ENCODE measurements around the gene ITSN1. TPM values are rescaled to one million over a fixed set of nuclear protein-coding genes. Genes with fewer than 3 reads are reported as not detected.

ITSN1 gene
- total and polyA plus RNA-seq, 2 experiments from 2014 or later = 77.9 to 95.7 TPM

- H3K27ac ChIP-seq (ENCODE audit: low read depth) = no peak overlapping the region
- H3K27me3 ChIP-seq (ENCODE audit: insufficient read depth) = no peaks in the 10 kb centered on the region
- Mint-ChIP-seq H3K9me3 (no peaks in the 10 kb centered on the region), H3K27ac (no peak overlapping the region), H3K4me3 (no peak overlapping the region), H3K27me3 (ENCODE audit: insufficient read depth, low read depth, poor library complexity) (no peaks in the 10 kb centered on the region), H3K36me3 (ENCODE audit: low read depth) (no peaks in the 10 kb centered on the region), H3K4me1 (peaks cover 13% of the 10 kb centered on the region)
- H3F3A ChIP-seq (replicated peaks; ENCODE audit: low read depth) = no peaks in the 10 kb centered on the region
- H3K9me2 ChIP-seq (ENCODE audit: insufficient read depth) = peaks cover 5% of the 10 kb centered on the region; the same call in 1 of the 2 replicates
- no peaks in the 10 kb centered on the region for H3K79me2 ChIP-seq (replicated peaks; ENCODE audit: insufficient read depth)
- ATAC-seq (no peak), DNase-seq (ENCODE audit: low spot score) (no peak)
- peaks cover 7% of the 10 kb centered on the region for H3K4me1 ChIP-seq (ENCODE audit: insufficient read depth)
- H2AFZ ChIP-seq = 0 out of 2 replicates have a peak overlapping the region, but pooled peaks have one; percentile 23
- no peak overlapping the region for H3K4me2 ChIP-seq
- H3K36me3 ChIP-seq (ENCODE audit: insufficient read depth) = no peaks in the 10 kb centered on the region
- no peaks in the 10 kb centered on the region for H4K20me1 ChIP-seq (replicated peaks; ENCODE audit: insufficient read depth)
- no peak overlapping the region for H3K4me3 ChIP-seq
- no peak for TF ChIP-seq POLR2AphosphoS5 (IDR thresholded peaks at IDR 0.05; ENCODE audit: low read depth)
- no peak for TF ChIP-seq EZH2 (IDR thresholded peaks at IDR 0.05; ENCODE audit: low read depth, unreplicated experiment)
- TF ChIP-seq EZH2phosphoT487 (IDR thresholded peaks at IDR 0.05; ENCODE audit: unreplicated experiment) = no peak
- no peak for TF ChIP-seq STAT1 (IDR thresholded peaks at IDR 0.05; ENCODE audit: unreplicated experiment)
- TF ChIP-seq CREB1 (CRISPR knock-in tag; IDR thresholded peaks at IDR 0.05; ENCODE audit: low read depth) = no peak
- no peak for TF ChIP-seq NANOG (IDR thresholded peaks at IDR 0.05; ENCODE audit: borderline replicate concordance)
- TF ChIP-seq, protein P1, sequence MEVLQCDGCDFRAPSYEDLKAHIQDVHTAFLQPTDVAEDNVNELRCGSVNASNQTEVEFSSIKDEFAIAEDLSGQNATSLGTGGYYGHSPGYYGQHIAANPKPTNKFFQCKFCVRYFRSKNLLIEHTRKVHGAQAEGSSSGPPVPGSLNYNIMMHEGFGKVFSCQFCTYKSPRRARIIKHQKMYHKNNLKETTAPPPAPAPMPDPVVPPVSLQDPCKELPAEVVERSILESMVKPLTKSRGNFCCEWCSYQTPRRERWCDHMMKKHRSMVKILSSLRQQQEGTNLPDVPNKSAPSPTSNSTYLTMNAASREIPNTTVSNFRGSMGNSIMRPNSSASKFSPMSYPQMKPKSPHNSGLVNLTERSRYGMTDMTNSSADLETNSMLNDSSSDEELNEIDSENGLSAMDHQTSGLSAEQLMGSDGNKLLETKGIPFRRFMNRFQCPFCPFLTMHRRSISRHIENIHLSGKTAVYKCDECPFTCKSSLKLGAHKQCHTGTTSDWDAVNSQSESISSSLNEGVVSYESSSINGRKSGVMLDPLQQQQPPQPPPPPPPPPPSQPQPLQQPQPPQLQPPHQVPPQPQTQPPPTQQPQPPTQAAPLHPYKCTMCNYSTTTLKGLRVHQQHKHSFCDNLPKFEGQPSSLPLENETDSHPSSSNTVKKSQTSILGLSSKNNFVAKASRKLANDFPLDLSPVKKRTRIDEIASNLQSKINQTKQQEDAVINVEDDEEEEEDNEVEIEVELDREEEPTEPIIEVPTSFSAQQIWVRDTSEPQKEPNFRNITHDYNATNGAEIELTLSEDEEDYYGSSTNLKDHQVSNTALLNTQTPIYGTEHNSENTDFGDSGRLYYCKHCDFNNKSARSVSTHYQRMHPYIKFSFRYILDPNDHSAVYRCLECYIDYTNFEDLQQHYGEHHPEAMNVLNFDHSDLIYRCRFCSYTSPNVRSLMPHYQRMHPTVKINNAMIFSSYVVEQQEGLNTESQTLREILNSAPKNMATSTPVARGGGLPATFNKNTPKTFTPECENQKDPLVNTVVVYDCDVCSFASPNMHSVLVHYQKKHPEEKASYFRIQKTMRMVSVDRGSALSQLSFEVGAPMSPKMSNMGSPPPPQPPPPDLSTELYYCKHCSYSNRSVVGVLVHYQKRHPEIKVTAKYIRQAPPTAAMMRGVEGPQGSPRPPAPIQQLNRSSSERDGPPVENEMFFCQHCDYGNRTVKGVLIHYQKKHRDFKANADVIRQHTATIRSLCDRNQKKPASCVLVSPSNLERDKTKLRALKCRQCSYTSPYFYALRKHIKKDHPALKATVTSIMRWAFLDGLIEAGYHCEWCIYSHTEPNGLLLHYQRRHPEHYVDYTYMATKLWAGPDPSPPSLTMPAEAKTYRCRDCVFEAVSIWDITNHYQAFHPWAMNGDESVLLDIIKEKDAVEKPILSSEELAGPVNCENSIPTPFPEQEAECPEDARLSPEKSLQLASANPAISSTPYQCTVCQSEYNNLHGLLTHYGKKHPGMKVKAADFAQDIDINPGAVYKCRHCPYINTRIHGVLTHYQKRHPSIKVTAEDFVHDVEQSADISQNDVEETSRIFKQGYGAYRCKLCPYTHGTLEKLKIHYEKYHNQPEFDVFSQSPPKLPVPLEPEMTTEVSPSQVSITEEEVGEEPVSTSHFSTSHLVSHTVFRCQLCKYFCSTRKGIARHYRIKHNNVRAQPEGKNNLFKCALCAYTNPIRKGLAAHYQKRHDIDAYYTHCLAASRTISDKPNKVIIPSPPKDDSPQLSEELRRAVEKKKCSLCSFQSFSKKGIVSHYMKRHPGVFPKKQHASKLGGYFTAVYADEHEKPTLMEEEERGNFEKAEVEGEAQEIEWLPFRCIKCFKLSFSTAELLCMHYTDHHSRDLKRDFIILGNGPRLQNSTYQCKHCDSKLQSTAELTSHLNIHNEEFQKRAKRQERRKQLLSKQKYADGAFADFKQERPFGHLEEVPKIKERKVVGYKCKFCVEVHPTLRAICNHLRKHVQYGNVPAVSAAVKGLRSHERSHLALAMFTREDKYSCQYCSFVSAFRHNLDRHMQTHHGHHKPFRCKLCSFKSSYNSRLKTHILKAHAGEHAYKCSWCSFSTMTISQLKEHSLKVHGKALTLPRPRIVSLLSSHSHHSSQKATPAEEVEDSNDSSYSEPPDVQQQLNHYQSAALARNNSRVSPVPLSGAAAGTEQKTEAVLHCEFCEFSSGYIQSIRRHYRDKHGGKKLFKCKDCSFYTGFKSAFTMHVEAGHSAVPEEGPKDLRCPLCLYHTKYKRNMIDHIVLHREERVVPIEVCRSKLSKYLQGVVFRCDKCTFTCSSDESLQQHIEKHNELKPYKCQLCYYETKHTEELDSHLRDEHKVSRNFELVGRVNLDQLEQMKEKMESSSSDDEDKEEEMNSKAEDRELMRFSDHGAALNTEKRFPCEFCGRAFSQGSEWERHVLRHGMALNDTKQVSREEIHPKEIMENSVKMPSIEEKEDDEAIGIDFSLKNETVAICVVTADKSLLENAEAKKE (CRISPR knock-in tag; IDR thresholded peaks at IDR 0.05) = no peak
- TF ChIP-seq ZNF114 (CRISPR knock-in tag; IDR thresholded peaks at IDR 0.05) = no peak
- TF ChIP-seq JUNB (IDR thresholded peaks at IDR 0.05; ENCODE audit: unreplicated experiment) = no peak
- TF ChIP-seq ZNF331 (CRISPR knock-in tag; IDR thresholded peaks at IDR 0.05; ENCODE audit: low read depth) = no peak
- TF ChIP-seq, protein P2, sequence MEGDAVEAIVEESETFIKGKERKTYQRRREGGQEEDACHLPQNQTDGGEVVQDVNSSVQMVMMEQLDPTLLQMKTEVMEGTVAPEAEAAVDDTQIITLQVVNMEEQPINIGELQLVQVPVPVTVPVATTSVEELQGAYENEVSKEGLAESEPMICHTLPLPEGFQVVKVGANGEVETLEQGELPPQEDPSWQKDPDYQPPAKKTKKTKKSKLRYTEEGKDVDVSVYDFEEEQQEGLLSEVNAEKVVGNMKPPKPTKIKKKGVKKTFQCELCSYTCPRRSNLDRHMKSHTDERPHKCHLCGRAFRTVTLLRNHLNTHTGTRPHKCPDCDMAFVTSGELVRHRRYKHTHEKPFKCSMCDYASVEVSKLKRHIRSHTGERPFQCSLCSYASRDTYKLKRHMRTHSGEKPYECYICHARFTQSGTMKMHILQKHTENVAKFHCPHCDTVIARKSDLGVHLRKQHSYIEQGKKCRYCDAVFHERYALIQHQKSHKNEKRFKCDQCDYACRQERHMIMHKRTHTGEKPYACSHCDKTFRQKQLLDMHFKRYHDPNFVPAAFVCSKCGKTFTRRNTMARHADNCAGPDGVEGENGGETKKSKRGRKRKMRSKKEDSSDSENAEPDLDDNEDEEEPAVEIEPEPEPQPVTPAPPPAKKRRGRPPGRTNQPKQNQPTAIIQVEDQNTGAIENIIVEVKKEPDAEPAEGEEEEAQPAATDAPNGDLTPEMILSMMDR (conservative IDR thresholded peaks at IDR 0.05; ENCODE audit: low read depth in 2 of 2) = no peak
- TF ChIP-seq ETS1 (IDR thresholded peaks at IDR 0.05) = no peak
- TF ChIP-seq, protein P3, sequence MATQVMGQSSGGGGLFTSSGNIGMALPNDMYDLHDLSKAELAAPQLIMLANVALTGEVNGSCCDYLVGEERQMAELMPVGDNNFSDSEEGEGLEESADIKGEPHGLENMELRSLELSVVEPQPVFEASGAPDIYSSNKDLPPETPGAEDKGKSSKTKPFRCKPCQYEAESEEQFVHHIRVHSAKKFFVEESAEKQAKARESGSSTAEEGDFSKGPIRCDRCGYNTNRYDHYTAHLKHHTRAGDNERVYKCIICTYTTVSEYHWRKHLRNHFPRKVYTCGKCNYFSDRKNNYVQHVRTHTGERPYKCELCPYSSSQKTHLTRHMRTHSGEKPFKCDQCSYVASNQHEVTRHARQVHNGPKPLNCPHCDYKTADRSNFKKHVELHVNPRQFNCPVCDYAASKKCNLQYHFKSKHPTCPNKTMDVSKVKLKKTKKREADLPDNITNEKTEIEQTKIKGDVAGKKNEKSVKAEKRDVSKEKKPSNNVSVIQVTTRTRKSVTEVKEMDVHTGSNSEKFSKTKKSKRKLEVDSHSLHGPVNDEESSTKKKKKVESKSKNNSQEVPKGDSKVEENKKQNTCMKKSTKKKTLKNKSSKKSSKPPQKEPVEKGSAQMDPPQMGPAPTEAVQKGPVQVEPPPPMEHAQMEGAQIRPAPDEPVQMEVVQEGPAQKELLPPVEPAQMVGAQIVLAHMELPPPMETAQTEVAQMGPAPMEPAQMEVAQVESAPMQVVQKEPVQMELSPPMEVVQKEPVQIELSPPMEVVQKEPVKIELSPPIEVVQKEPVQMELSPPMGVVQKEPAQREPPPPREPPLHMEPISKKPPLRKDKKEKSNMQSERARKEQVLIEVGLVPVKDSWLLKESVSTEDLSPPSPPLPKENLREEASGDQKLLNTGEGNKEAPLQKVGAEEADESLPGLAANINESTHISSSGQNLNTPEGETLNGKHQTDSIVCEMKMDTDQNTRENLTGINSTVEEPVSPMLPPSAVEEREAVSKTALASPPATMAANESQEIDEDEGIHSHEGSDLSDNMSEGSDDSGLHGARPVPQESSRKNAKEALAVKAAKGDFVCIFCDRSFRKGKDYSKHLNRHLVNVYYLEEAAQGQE (IDR thresholded peaks at IDR 0.05; ENCODE audit: unreplicated experiment) = no peak
Measured at GRCh38 chr21:33885172-33885514, 242.8 kb downstream of the ITSN1 start.
